ENCODE measurements around the gene NCKAP5.

GRCh38 chr2:133452146-133452545 lies 116.1 kb downstream of the NCKAP5 start:
- TF ChIP-seq CTCF (IDR thresholded peaks at IDR 0.05; ENCODE audit: poor library complexity) (no peak), EZH2 (IDR thresholded peaks at IDR 0.05; ENCODE audit: borderline replicate concordance) (no peak)
